Activated CD4-positive, alpha-beta T cell treated with anti-CD3 and anti-CD28 coated beads, Interleukin-2, Interleukin-6, amounts not matched to agents 100 ng/mL and 50 ng/mL, durations not matched to agents 16 hours and 8 hours (primary cell): ENCODE measurements around the gene CDK5RAP1.
A peak's percentile ranks its signal among the peaks of the same experiment; 100 is the strongest.

Experiments used
- DNase-seq: peaks from one replicate; pipeline ENCODE4 v3.0.0-alpha.2; 2020

Gene CDK5RAP1

GRCh38 chr20:33377366-33377765 lies 24.0 kb downstream of the CDK5RAP1 start:
- peak; percentile 33 for DNase-seq

DNA sequence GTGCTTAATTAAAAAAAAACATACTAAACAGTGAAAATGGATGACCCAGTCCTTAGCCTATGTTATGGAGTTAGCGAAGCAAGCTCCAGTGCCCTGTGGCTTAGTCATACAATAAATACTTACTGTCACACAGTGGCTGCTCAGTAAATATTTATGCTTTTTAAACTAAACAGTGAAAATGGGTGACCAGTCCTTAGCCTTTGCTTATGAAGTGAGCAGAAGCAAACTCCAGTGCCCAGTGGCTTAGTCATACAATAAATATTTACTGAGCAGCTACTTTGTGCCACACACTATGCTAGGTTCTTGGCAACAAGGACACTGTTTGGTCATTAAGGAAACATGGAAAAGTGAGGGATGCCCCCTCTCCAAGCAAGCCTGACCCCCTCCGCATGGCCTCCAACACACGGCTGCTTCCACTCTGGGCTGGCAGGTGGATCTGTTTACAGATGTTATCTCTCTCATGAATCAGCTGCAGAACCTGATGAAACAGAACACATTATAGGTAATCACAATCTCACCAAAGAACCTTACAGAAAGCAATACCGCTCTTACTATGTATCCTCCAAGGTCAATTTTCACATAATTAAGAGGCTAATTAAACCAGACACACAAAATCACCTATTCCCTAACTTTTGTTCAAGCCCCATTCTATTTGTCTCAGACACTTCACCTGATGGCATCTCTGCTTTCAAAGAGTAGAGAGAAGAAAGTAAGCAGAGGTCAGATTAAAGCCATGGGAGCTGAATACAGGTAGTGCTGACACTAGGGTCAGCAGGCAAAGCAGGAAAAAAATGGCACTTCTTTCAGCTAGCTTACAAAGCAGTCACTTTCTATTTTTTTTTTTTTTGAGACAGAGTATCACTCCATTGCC lies 27.3 kb downstream of the CDK5RAP1 start:
- DNase-seq = no peak

DNA sequence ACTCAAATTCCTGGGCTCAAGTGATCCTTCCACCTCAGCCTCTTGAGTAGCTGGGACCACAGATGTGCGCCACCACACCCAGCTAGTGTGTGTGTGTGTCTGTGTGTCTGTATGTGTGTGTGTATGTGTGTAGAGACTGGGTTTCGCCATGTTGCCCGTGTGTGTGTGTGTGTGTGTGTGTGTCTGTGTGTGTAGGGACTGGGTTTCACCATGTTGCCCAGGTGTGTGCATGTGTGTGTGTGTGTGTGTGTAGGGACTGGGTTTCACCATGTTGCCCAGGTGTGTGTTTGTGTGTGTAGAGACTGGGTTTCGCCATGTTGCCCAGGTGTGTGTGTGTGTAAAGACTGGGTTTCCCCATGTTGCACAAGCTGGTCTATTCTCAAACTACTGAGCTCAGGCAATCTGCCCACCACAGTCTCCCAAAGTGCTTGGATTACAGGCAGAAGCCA lies 28.3 kb downstream of the CDK5RAP1 start:
- no peak for DNase-seq

- DNase-seq = peak; percentile 71
Measured at GRCh38 chr20:33370291-33370690, 31.0 kb downstream of the CDK5RAP1 start.

DNA sequence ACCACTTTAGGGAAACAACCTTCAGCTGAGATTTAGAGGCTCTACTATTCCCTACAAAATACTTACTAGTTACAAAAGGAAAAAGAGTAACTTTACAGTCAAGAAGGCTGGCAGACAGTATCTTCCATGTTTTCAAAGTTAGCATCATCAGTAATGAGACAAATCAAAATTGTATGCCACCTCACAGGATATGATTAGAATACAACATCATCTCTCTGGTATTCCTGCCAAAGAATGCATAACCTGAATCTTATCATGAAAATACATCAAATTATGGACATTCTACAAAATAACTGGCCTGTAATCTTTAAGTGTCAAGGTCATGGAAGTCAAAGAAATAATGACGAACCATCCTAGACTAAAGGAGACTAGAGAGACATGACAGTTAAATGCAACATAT lies 38.4 kb downstream of the CDK5RAP1 start:
- DNase-seq = no peak

- DNase-seq = no peak
Measured at GRCh38 chr20:33359399-33360261, 41.7 kb downstream of the CDK5RAP1 start.

GRCh38 chr20:33353013-33353402 lies 48.3 kb downstream of the CDK5RAP1 start:
- DNase-seq = no peak

DNA sequence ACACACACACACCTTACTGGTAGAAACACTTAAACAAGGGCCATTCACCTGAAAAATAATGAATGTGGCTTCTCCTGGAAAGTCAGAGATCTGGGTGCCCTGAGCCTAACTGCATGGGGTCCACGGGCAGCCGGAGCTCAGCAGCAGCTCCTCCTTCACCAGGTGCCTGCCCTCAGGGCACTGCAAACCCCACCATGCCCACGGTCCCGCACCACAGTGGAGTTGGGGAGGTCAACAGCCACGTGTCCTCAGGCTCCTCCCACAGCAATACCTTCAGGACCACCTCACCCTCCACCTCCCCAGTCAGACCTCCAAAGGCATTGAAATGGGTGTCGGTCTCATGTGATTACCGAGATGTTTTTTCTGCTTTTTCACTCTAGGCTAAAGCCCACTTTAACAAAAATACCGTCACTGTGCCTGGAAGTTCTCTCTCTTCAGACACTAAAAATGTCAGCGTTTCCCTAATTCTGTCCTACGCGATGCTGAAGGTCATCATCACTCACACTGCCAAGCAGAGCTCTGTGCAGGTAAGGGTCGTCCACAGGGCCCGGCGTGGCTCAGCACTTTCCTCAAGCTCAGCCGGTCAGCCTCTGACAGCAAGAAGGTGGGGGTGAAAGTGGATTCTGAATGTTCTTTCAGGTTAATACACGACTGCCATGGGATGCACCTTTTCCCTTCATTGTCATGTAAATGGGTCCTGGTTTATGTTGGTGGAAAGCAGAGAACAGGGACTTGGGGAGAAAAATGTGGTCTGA lies 48.9 kb downstream of the CDK5RAP1 start:
- no peak for DNase-seq

DNA sequence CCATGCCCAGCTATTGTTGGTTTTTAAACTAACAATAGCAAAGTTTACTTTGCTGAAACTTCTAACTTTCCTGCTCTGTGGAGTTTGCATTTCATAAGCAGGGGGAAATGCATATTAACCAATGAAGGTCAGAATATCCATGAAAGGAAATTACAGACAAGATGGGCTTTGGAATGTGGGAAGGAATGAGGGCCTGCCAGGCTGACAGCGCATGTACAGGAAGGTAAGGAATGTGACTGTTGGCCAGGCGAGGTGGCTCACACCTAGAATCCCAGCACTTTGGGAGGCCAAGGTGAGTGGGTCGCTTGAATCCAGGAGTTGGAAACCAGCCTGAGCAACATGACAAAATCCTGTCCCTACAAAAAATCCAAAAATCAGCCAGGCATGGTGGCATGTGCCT lies 49.6 kb downstream of the CDK5RAP1 start:
- DNase-seq = no peak

- DNase-seq = no peak
Measured at GRCh38 chr20:33349493-33349892, 51.8 kb downstream of the CDK5RAP1 start.

- no peak for DNase-seq
Measured at GRCh38 chr20:33348136-33348937, 53.0 kb downstream of the CDK5RAP1 start.

DNA sequence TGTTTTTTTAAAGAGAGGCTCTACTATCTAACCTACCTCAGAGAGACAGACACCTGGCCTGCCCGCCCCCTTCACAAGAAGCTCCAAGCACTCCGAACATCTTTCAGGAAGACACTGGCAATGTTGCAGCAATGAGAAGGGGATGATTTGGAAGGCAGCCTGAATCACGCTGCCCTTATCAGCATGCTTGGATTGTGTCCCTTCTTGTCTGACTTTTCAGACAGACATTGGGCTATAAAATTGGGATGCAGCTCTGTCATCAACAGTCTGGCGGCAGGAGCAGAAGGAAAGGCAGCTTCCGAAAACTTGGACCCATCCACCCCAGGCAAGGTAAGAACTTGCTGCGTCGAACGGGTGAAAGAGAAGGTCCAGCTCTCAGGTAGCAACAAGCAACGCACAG lies 56.0 kb downstream of the CDK5RAP1 start:
- no peak for DNase-seq

- DNase-seq = no peak
Measured at GRCh38 chr20:33343521-33343920, 57.8 kb downstream of the CDK5RAP1 start.

GRCh38 chr20:33339515-33340058 lies 61.7 kb downstream of the CDK5RAP1 start:
- DNase-seq = no peak

DNA sequence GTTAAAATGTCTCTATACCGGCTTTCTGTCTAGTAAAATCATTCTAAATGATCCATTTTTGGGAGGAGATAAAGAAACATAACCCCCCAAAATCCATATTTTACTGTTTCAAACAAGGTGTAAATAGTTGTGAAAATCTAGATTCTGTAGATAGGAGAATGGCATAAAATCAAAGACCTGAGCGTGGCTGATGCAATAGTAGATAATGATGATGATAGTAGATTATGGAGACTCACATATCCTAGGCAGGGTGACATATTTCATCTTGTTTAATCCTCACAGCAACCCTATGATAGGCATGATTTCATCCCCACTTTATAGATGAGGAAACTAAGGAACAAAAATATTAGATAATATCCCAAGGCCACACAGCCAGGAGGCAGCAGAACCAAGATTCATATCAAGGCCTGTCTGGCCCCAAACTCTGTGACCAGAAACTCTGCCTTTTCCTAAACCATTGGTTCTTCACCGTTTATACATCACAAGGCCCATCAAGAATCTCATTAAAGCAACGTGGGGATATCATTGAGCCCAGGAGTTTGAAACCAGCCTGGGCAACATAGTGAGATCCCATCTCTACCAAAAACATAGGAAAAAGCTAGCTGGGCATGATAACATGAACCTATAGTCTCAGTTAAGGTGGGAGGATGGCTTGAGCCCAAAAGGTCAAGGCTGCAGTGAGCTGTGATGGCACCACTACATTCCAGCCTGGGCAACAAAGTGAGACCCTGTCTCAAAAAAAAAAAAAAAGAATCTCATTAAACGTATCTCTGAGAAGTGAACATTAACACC lies 62.7 kb downstream of the CDK5RAP1 start:
- DNase-seq = no peak

GRCh38 chr20:33337531-33338165 lies 63.7 kb downstream of the CDK5RAP1 start:
- no peak for DNase-seq

DNA sequence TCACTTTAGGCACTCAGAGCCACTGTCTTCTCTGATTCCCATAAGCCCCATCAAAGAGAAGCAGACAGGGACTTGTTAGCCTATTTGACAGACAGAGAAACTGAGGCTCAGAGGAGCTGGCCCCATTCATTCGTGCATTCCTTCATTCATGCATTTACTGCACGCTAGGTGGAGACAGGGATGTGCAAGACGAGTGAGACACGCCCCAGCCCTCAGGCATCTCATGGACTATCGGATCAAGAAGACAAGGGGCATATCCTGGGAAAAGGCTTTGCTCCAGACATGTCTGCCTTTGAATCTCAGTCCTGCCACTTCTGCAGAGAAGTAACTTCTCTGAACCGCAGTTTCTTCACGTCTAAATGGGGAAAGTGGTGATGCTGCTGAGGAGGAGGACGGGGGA lies 64.2 kb downstream of the CDK5RAP1 start:
- DNase-seq = no peak

DNA sequence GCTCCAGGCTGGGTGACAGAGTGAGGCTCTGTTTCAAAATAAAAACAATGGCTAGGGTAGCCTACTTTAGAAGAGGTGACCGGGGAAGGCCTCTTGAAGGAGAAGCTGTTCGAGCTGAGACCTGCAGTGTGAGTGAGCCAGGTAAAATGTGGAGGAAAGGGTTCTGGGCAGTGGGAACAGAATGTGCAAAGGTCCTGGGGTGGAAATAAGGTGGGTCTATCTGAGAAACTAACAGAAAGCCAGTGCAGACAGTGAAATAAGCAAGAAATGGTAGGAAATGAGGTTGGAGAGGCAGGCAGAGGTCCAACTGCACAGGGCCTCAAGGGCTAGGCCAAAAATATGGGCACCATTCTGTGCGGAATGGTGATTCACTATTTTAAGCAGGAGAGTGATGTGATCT lies 64.9 kb downstream of the CDK5RAP1 start:
- no peak for DNase-seq

- no peak for DNase-seq
Measured at GRCh38 chr20:33334111-33334510, 67.2 kb downstream of the CDK5RAP1 start.

GRCh38 chr20:33333616-33334015 lies 67.7 kb downstream of the CDK5RAP1 start:
- no peak for DNase-seq
